Activated naive CD8-positive, alpha-beta T cell treated with anti-CD3 and anti-CD28 coated beads, Interleukin-2, amount 50 U/mL, for 16 hours (primary cell): ENCODE data around the gene FBH1.

Experiments used
- DNase-seq: peaks from one replicate; pipeline ENCODE4 v3.0.0-alpha.2; 2020; ENCODE audit warnings: low read depth, low spot score

Gene FBH1

DNA sequence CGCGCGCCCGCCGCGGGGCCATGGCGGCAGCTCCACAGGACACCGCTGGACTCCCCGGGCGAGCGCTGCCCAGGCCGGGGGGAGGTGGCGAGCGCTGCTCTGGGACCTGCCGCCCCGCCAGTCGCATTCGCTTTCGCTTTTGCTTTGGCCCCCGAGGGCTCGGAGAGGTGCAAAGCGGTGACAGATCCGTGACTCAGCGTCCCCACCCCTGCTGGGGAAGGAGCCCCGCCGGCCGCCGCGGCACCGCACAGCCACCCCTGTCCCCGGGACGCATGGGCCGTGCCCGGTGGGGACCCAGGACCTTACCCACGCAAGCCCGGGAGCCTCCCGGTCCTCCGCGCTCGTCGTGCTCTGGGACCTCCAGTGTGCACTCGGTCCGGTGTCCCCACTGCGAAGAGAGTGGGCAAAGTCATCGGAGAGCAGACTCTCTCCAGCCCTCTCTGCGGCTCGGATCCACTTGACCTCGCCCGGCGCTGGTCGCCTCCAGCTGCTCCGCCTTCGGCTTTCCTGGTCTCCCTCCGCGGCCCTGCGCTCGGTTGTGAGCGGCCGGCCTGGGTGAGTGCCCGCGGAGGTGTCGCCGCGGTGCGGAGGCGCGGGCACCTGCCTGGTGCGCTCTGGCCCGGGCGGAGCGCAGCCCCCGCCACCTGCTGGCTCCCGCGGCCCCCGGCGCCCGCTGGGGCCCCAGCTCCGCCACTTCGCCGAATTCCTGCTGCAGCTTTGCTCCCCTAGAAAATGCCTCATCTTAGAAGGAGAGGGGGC, 87.6 kb downstream of the FBH1 start, which contains the start of gene IL15RA:
Gene IL15RA (minus strand): TSS at position 73 of the 759 bp plus-strand sequence. CDS start 51 bp downstream, at position 22.
- peak; percentile 80 for DNase-seq

DNA sequence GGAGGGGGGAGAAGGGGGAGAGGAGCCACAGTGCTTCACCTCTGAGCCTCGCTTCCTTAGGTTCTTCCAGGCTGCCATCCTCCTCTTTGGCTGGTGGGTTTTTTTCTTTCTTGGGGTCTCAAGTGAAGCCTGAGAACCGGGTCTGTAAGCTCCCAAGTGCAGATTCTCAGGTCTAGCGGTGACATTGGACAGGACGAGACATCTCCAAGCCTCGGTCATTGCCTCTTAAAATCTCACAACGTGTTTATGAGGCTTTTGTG, 88.1 kb downstream of the FBH1 start:
- DNase-seq, result no peak

DNA sequence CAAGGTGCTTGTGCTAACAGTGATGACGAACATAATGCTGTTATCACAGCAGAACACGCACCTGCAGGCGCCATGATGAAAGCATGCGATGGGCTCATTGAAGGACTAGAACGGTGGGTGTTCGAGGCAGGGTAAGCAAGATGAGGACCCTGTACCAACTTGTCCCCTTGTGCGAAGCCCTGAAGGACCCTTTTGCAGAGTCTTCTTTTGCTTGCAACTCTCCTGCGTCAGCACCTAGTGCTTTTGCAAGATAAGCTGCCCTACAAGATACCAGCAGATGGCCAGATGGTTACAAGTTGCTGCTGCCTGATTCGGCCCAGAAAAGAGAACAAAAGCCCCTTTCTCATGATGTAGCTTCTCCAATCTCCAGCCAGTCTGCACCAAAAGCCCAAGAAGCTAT, 91.5 kb downstream of the FBH1 start:
- no peak for DNase-seq

DNA sequence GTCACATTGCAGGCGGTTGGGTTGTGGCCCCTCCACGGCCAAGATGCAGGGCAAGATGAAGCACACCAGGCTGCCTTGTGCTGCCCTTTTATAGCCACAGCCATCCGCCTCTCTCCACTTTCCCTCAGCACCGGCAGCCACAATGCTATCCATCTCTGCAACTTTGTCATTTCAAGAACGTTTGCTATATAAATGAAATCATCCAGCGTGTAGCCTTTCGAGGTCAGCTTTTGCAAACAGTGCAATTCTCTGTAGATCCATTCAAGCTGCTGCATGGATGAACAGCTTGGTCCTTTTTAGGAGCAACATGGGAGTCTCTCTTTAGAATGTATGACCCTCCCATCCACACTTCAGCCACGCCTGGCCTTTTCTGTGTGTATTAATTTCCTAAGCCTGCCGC, 93.7 kb downstream of the FBH1 start:
- DNase-seq, result no peak

- DNase-seq, result no peak
Observed at GRCh38 chr10:5985029-5985428, 95.0 kb downstream of the FBH1 start.
